OCI-M2 (cell line): ENCODE results near the gene OR8A1.
"Not testable (repeated sequence)": the region's sequence is repeated elsewhere in the genome, so short reads cannot be mapped to it uniquely, and the experiment has no call there.

ENCODE experiments used
- DNase-seq: peaks from one replicate; lab custom pipeline; 2025; ENCODE audit not compliant: unreplicated experiment; lab: John Stamatoyannopoulos, UW

OR8A1 gene

GRCh38 chr11:124592627-124593026 lies 22.8 kb downstream of the OR8A1 start:
- DNase-seq, result no peak

- no peak for DNase-seq
Measured at GRCh38 chr11:124595302-124595701, 25.5 kb downstream of the OR8A1 start.

GRCh38 chr11:124597626-124598025 lies 27.8 kb downstream of the OR8A1 start:
- DNase-seq, result no peak

DNA sequence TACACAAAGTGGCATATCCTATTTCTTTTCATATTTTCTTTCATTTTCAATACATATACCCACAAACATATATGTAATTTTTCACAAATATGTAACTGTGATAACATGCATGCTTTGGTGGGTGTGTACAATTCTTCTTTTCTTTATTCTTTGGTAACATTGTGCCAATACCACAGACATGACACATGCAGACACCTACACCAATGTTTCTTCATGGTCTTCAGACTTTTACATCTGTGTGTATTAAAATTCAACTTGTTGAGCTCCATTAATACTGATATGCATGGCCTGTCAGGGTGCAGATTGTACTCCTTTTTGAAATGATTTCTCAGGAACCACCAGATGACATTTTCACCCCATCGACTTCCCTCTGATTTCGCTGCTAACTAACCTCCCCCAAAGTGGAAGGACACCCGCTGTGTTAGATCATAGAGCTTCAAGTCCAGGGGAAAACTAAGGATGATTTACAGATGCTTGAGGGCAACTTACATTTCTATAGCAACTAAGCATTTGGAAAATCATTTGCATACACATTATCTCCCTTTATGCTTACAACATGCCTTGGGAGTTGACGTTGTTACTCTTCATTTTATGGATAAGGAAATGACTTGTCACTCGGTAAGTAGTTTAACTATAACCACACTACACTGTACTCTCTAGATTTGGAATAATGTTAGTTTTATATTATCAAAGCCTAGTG lies 31.0 kb downstream of the OR8A1 start:
- DNase-seq, result no peak

GRCh38 chr11:124602193-124602592 lies 32.4 kb downstream of the OR8A1 start:
- DNase-seq, result no peak

- not testable (repeated sequence) for DNase-seq
Measured at GRCh38 chr11:124602723-124603122, 32.9 kb downstream of the OR8A1 start.

DNA sequence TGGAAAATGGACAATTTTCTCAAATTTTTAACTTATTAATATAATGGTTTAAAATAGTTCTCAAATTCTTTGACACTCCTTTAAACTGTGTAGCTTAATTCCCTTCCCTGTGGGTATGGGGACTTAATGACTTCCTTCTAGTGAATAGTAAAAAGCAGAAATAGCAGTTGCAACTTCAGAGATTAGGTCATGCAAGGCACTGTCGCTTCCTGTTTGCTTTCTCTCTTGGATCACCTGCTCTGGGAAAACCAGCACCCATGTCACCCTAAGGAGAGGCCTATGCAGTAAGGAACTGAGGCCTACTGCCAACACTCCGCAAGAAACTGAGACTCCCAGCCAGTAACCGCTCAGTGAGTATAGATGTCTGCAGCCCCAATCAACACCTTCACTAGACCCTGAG lies 35.9 kb downstream of the OR8A1 start:
- DNase-seq, result no peak

GRCh38 chr11:124608147-124608546 lies 38.4 kb downstream of the OR8A1 start:
- no peak for DNase-seq

GRCh38 chr11:124610295-124610694 lies 40.5 kb downstream of the OR8A1 start:
- DNase-seq, result no peak

- DNase-seq, result no peak
Measured at GRCh38 chr11:124611064-124611463, 41.3 kb downstream of the OR8A1 start, which contains the start of gene PANX3. TSS of gene PANX3 (plus strand) at chr11:124611428. CDS start at chr11:124611557, 129 bp downstream.

DNA sequence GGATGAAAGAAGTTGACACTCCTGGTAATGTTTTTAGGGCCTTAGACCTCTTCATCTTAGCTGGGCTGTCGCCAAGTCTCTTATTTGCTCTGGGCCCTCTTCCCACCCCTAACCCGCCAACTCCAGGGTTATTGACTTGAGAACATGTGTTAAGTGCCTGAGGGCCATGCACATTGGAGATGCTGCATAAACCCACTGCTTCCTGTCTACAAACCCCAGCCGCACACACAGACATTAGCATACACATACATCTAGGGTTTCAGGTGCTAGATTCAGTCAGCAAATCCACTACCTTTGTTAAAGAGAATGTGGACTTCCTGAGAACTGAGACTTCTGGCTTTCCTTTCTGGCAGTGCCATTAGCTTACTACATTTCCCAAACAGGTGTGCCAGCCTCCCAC lies 42.2 kb downstream of the OR8A1 start:
- no peak for DNase-seq

DNA sequence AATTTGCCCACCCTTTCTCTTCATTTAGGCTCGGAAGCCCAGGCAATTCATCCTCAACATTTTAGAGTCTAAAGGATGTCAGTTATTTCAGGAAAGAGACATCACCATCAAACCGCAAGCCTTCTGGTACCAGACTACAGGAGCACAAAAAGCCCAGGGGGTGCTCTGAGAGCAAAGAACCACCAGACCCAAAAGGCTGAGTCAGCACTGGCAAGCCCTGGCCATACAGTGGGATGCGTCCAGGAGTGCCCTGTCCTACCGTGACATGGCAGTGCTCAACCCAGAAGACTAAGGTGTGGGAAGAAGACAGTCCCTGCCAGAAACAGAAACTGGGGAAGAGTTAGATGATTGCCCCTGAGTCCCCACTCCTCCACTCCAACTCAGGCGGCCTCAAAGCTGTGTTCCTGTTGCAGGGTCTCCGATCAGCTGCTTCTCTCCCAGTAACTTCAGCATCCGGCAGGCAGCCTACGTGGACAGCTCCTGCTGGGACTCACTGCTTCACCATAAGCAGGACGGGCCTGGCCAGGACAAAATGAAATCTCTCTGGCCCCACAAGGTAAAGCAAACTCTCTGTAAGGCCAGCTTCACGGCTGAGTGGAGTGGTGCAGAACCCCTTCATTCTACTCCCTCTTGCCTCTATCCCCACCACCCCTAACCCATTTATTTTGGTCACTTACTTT lies 42.9 kb downstream of the OR8A1 start:
- no peak for DNase-seq

DNA sequence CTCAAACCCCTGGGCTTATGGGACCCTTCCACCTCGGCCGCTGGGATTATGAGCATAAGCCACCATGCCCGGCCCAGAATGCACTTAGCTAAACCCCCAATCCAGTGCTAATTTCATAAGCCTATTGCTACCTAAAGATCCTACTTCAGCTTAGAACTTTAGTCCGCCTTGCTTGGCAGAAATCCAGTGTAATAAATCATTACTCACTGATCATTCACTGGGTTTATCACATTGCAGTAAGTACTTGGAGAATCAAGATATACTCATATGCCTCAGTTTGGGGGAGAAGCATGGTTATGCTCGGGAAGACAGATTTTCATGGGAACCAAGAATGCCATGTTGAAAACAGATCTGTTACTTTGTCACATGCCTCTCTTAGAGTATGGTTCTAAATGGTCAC lies 49.1 kb downstream of the OR8A1 start:
- no peak for DNase-seq
